Endothelial cell of umbilical vein (primary cell): ENCODE data around the gene STK32C.

ENCODE experiments used
- EZH2 ChIP-seq: IDR thresholded peaks from 2 replicates; pipeline ENCODE4 v1.6.1; 2012; ENCODE audit warnings: borderline replicate concordance, low read depth, mild to moderate bottlenecking, moderate library complexity, low read length, inconsistent platforms; ENCODE audit not compliant: severe bottlenecking
- FOS ChIP-seq: IDR thresholded peaks from 2 replicates; pipeline ENCODE4 v1.6.1; 2011; ENCODE audit warnings: mild to moderate bottlenecking, low read length, moderate library complexity, borderline replicate concordance; ENCODE audit not compliant: insufficient read depth
- MYC ChIP-seq: IDR thresholded peaks from one replicate; pipeline ENCODE4 v1.6.1; 2011; ENCODE audit warnings: mild to moderate bottlenecking, low read depth, low read length
- POLR2A ChIP-seq: IDR thresholded peaks from 2 replicates; pipeline ENCODE4 v1.6.1; 2012; ENCODE audit warnings: low read depth, mild to moderate bottlenecking, control low read depth, low read length
- POLR2AphosphoS5 ChIP-seq: IDR thresholded peaks from 2 replicates; pipeline ENCODE4 v1.6.1; 2012; ENCODE audit warnings: low read depth, mild to moderate bottlenecking, control low read depth, low read length, moderate library complexity; ENCODE audit not compliant: insufficient read depth
- TF ChIP-seq, protein P1 (sequence below), 2 donors: IDR thresholded peaks; 1 replicate in 1 of 2; 2 replicates in 1 of 2; pipeline ENCODE4 v1.5.1; 2011; ENCODE audit warnings: low read length in 2 of 2, mild to moderate bottlenecking in 2 of 2, moderate library complexity in 2 of 2, control low read depth in 1 of 2, inconsistent platforms in 1 of 2, low read depth in 1 of 2; ENCODE audit not compliant: insufficient read depth in 1 of 2; ENCODE audit errors: extremely low read depth in 1 of 2

GRCh38 chr10:132351611-132352010 lies 43.9 kb upstream of the STK32C start:
- TF ChIP-seq, protein P1, sequence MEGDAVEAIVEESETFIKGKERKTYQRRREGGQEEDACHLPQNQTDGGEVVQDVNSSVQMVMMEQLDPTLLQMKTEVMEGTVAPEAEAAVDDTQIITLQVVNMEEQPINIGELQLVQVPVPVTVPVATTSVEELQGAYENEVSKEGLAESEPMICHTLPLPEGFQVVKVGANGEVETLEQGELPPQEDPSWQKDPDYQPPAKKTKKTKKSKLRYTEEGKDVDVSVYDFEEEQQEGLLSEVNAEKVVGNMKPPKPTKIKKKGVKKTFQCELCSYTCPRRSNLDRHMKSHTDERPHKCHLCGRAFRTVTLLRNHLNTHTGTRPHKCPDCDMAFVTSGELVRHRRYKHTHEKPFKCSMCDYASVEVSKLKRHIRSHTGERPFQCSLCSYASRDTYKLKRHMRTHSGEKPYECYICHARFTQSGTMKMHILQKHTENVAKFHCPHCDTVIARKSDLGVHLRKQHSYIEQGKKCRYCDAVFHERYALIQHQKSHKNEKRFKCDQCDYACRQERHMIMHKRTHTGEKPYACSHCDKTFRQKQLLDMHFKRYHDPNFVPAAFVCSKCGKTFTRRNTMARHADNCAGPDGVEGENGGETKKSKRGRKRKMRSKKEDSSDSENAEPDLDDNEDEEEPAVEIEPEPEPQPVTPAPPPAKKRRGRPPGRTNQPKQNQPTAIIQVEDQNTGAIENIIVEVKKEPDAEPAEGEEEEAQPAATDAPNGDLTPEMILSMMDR (IDR thresholded peaks at IDR 0.05; ENCODE audit: extremely low read depth in 1 of 2, insufficient read depth in 1 of 2, low read depth in 1 of 2, low read length in 2 of 2) = no peak
- TF ChIP-seq EZH2 (no peak), POLR2A (no peak), POLR2AphosphoS5 (no peak), FOS (no peak), MYC (no peak)
